Mesenchymal stem cell (in vitro differentiated cells and primary cell): ENCODE results near the gene TBL3. TPM values are rescaled to one million over a fixed set of nuclear protein-coding genes. Genes with fewer than 3 reads are reported as not detected.

Source experiments
- DNase-seq: peaks from one replicate; pipeline ENCODE4 v3.0.0-alpha.2; 2013
- H2AFZ ChIP-seq: one replicate; pipeline ENCODE4 v1.6.1; 2013; ENCODE audit warnings: low read depth, mild to moderate bottlenecking, control low read depth, inconsistent platforms, low read length, moderate library complexity
- H2AK5ac ChIP-seq: 2 replicates; pipeline ENCODE4 v1.6.1; 2013; ENCODE audit warnings: low read length, moderate library complexity, mild to moderate bottlenecking, inconsistent platforms; ENCODE audit not compliant: severe bottlenecking
- H2BK120ac ChIP-seq: one replicate; pipeline ENCODE4 v1.6.1; 2013; ENCODE audit warnings: low read depth, mild to moderate bottlenecking, inconsistent platforms, low read length, moderate library complexity
- H2BK12ac ChIP-seq, 2 experiments: one replicate each; pipeline ENCODE4 v1.6.1; 2013; ENCODE audit warnings: inconsistent platforms in 2 of 2, low read length in 2 of 2, mild to moderate bottlenecking in 2 of 2, moderate library complexity in 2 of 2, control low read depth in 1 of 2
- H2BK15ac ChIP-seq: one replicate; pipeline ENCODE4 v1.6.1; 2013; ENCODE audit warnings: mild to moderate bottlenecking, low read depth, inconsistent platforms; ENCODE audit not compliant: poor library complexity, severe bottlenecking
- H2BK5ac ChIP-seq: 2 replicates; pipeline ENCODE4 v1.6.1; 2013; ENCODE audit warnings: low read depth, mild to moderate bottlenecking, low read length, control low read depth, inconsistent platforms; ENCODE audit not compliant: poor library complexity, severe bottlenecking
- H3K14ac ChIP-seq, 2 experiments: one replicate each; pipeline ENCODE4 v1.6.1; 2013; ENCODE audit warnings: inconsistent platforms in 2 of 2, low read length in 2 of 2, control low read depth in 1 of 2, mild to moderate bottlenecking in 1 of 2, moderate library complexity in 1 of 2
- H3K18ac ChIP-seq, 2 experiments: one replicate each; pipeline ENCODE4 v1.6.1; 2013; ENCODE audit warnings: inconsistent platforms in 2 of 2, low read length in 2 of 2, control low read depth in 1 of 2, low read depth in 1 of 2, mild to moderate bottlenecking in 1 of 2
- H3K23ac ChIP-seq, 2 experiments: one replicate each; pipeline ENCODE4 v1.6.1; 2013; ENCODE audit warnings: inconsistent platforms in 2 of 2, low read length in 2 of 2, mild to moderate bottlenecking in 2 of 2, moderate library complexity in 2 of 2, control low read depth in 1 of 2
- H3K27ac ChIP-seq: 2 replicates; pipeline ENCODE4 v1.5.1; 2013; ENCODE audit warnings: mild to moderate bottlenecking, moderate library complexity, low read length, control low read depth, inconsistent platforms; ENCODE audit not compliant: poor library complexity, severe bottlenecking
- H3K27me3 ChIP-seq, 2 experiments: 2 replicates each; pipeline versions ENCODE4 v1.6.1 to v1.7.0; 2013; ENCODE audit warnings: low read length in 2 of 2, mild to moderate bottlenecking in 2 of 2, moderate library complexity in 2 of 2, control low read depth in 1 of 2, inconsistent platforms in 1 of 2; ENCODE audit not compliant: control insufficient read depth in 1 of 2, insufficient read depth in 1 of 2
- H3K36me3 ChIP-seq, 2 experiments: 2 replicates each; pipeline versions ENCODE4 v1.6.1 to v1.7.0; 2013; ENCODE audit warnings: low read length in 2 of 2, control low read depth in 1 of 2, inconsistent platforms in 1 of 2, low read depth in 1 of 2, mild to moderate bottlenecking in 1 of 2; ENCODE audit not compliant: insufficient read depth in 2 of 2, control insufficient read depth in 1 of 2
- H3K4ac ChIP-seq, 2 experiments: one replicate each; pipeline ENCODE4 v1.6.1; 2013; ENCODE audit warnings: inconsistent platforms in 2 of 2, low read length in 2 of 2, mild to moderate bottlenecking in 2 of 2, moderate library complexity in 2 of 2, control low read depth in 1 of 2, low read depth in 1 of 2
- H3K4me1 ChIP-seq: 2 replicates; pipeline ENCODE4 v1.6.1; 2013; ENCODE audit warnings: low read depth, low read length, control low read depth; ENCODE audit not compliant: control insufficient read depth, insufficient read depth
- H3K4me2 ChIP-seq: 2 replicates; pipeline ENCODE4 v1.6.1; 2013; ENCODE audit warnings: low read length, mild to moderate bottlenecking, inconsistent platforms; ENCODE audit not compliant: poor library complexity, severe bottlenecking
- H3K4me3 ChIP-seq, 2 experiments: 2 replicates each; pipeline versions ENCODE4 v1.5.1 to v1.7.0; 2013; ENCODE audit warnings: low read length in 2 of 2, mild to moderate bottlenecking in 2 of 2, control low read depth in 1 of 2, low read depth in 1 of 2; ENCODE audit not compliant: insufficient read depth in 1 of 2
- H3K79me1 ChIP-seq: replicated peaks from 2 replicates; pipeline ENCODE4 v1.6.1; 2013; ENCODE audit warnings: mild to moderate bottlenecking, control low read depth, low read length, inconsistent platforms; ENCODE audit not compliant: poor library complexity, severe bottlenecking
- H3K9ac ChIP-seq: 2 replicates; pipeline ENCODE4 v1.7.0; 2013; ENCODE audit warnings: mild to moderate bottlenecking, low read length, moderate library complexity
- H3K9me3 ChIP-seq: 2 replicates; pipeline ENCODE4 v1.7.0; 2013; ENCODE audit warnings: mild to moderate bottlenecking, low read length; ENCODE audit not compliant: control insufficient read depth
- H4K8ac ChIP-seq: one replicate; pipeline ENCODE4 v1.6.1; 2013; ENCODE audit warnings: inconsistent platforms, mild to moderate bottlenecking, low read length, moderate library complexity
- H4K91ac ChIP-seq: one replicate; pipeline ENCODE4 v1.6.1; 2013; ENCODE audit warnings: mild to moderate bottlenecking, low read length, inconsistent platforms
- WGBS: methylation state at CpG from one replicate; pipeline ENCODE4 v1.1.7; 2013; ENCODE audit warnings: mixed read lengths; 5-methylcytosine and 5-hydroxymethylcytosine counted together
- polyA plus RNA-seq, 2 experiments: library from polyadenylated mRNA; stranded (reverse); fragments of 200-250 nt; gene quantifications; one replicate each; pipeline ENCODE4 v1.2.3, GENCODE V29; 2013

Gene TBL3
- polyA plus RNA-seq (2013, experiment 1 of 2): 12.0 TPM
- 12.3 TPM for polyA plus RNA-seq (2013, experiment 2 of 2)

GRCh38 chr16:1971796-1972489, at the start of gene TBL3:
Gene TBL3 (plus strand): TSS chr16:1972053. CDS start chr16:1972165, 112 bp downstream.
- peak within 1 kb of the TSS; percentile 3 for H2AK5ac ChIP-seq
- H2AFZ ChIP-seq: peak within 1 kb of the TSS; percentile 84
- H3K36me3 ChIP-seq: peaks cover 28 to 38% of the 10 kb centered on the region in 2 experiments
- peak within 1 kb of the TSS; percentile 81 to 90 for H3K18ac ChIP-seq
- peak within 1 kb of the TSS; percentile 91 to 97 for H3K4me3 ChIP-seq
- peak within 1 kb of the TSS; percentile 6 for H2BK15ac ChIP-seq
- peak within 1 kb of the TSS; percentile 74 for H3K4me2 ChIP-seq
- no peaks in the 10 kb centered on the region for H3K9me3 ChIP-seq
- H3K4me1 ChIP-seq: peaks cover 23% of the 10 kb centered on the region
- no peaks in the 10 kb centered on the region for H3K27me3 ChIP-seq
- no peak within 1 kb of the TSS for H2BK120ac ChIP-seq
- no peak within 1 kb of the TSS for H2BK5ac ChIP-seq
- H3K23ac ChIP-seq: peak within 1 kb of the TSS in 1 of 2 experiments; percentile 49
- H3K4ac ChIP-seq: peak within 1 kb of the TSS; percentile 41 to 92
- peak within 1 kb of the TSS; percentile 86 for H3K27ac ChIP-seq
- DNase-seq: peak; percentile 94
- under 1% methylated on average over 70 of the region's 78 CpGs for WGBS
- peaks cover 29% of the 10 kb centered on the region for H3K79me1 ChIP-seq
- peak within 1 kb of the TSS; percentile 93 for H3K9ac ChIP-seq
- H3K14ac ChIP-seq: peak within 1 kb of the TSS in 1 of 2 experiments; percentile 44
- peak within 1 kb of the TSS; percentile 75 for H4K91ac ChIP-seq
- peak within 1 kb of the TSS; percentile 95 for H4K8ac ChIP-seq
- no peak within 1 kb of the TSS for H2BK12ac ChIP-seq

- no peaks in the 10 kb centered on the region for H3K79me1 ChIP-seq
- WGBS: 82% methylated on average over 8 of the region's 8 CpGs
- no peak overlapping the region for H3K4me2 ChIP-seq
- no peak overlapping the region for H3K4ac ChIP-seq
- no peak overlapping the region for H3K14ac ChIP-seq
- no peaks in the 10 kb centered on the region for H3K9me3 ChIP-seq
- no peak overlapping the region for H3K27ac ChIP-seq
- H2AFZ ChIP-seq: no peak overlapping the region
- H4K91ac ChIP-seq: no peak overlapping the region
- H2BK5ac ChIP-seq: no peak overlapping the region
- H3K4me1 ChIP-seq: peaks cover 23% of the 10 kb centered on the region
- H3K18ac ChIP-seq: no peak overlapping the region
- no peak overlapping the region for H2BK120ac ChIP-seq
- H3K27me3 ChIP-seq: peaks cover 61 to 65% of the 10 kb centered on the region in 2 experiments
- H3K36me3 ChIP-seq: no peaks in the 10 kb centered on the region
- no peak overlapping the region for H3K9ac ChIP-seq
- H2BK12ac ChIP-seq: no peak overlapping the region
- H4K8ac ChIP-seq: no peak overlapping the region
- H3K4me3 ChIP-seq: no peak overlapping the region
- H2AK5ac ChIP-seq: no peak overlapping the region
- no peak for DNase-seq
- H3K23ac ChIP-seq: no peak overlapping the region
- H2BK15ac ChIP-seq: no peak overlapping the region
Observed at GRCh38 chr16:1922357-1922756, 49.5 kb upstream of the TBL3 start.

GRCh38 chr16:1923299-1924034, 48.4 kb upstream of the TBL3 start:
- no peak overlapping the region for H3K9ac ChIP-seq
- H2BK12ac ChIP-seq: peak overlapping the region in 1 of 2 experiments; percentile 6
- no peak overlapping the region for H3K4me3 ChIP-seq
- H3K18ac ChIP-seq: peak overlapping the region in 1 of 2 experiments; percentile 49
- DNase-seq: peak; percentile 62
- H3K23ac ChIP-seq: no peak overlapping the region
- no peaks in the 10 kb centered on the region for H3K36me3 ChIP-seq
- peaks cover 56 to 61% of the 10 kb centered on the region in 2 experiments for H3K27me3 ChIP-seq
- peaks cover 18% of the 10 kb centered on the region for H3K4me1 ChIP-seq
- no peak overlapping the region for H4K91ac ChIP-seq
- H2AFZ ChIP-seq: peak overlapping the region; percentile 21
- H3K27ac ChIP-seq: no peak overlapping the region
- 17% methylated on average over 21 of the region's 24 CpGs for WGBS
- no peaks in the 10 kb centered on the region for H3K79me1 ChIP-seq
- H4K8ac ChIP-seq: peak overlapping the region; percentile 55
- no peak overlapping the region for H3K4me2 ChIP-seq
- no peak overlapping the region for H3K14ac ChIP-seq
- H2AK5ac ChIP-seq: no peak overlapping the region
- H2BK5ac ChIP-seq: no peak overlapping the region
- no peak overlapping the region for H2BK15ac ChIP-seq
- H3K4ac ChIP-seq: peak overlapping the region in 1 of 2 experiments; percentile 11
- no peaks in the 10 kb centered on the region for H3K9me3 ChIP-seq
- no peak overlapping the region for H2BK120ac ChIP-seq

DNA sequence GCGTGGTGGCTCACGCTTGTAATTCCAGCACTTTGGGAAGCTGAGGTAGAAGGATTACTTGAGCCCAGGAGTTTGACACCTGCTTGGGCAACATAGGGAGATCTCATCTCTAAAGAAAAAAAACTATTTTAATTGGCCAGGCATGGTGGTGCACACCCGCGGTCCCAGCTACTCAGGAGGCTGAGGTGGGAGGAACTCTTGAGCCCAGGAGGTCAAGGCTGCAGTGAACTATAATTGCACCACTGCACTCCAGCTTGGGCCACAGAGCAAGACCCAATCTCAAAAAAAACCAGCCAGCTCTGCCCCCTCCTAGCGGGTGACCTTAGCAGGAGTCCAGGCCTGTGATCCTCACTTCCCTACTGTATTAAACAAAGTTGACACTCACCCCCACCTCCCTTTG, 47.8 kb upstream of the TBL3 start:
- no peak overlapping the region for H3K14ac ChIP-seq
- H3K36me3 ChIP-seq: no peaks in the 10 kb centered on the region
- no peak overlapping the region for H2AFZ ChIP-seq
- WGBS: 74% methylated on average over 5 of the region's 5 CpGs
- H2BK5ac ChIP-seq: no peak overlapping the region
- peaks cover 50 to 55% of the 10 kb centered on the region in 2 experiments for H3K27me3 ChIP-seq
- H4K91ac ChIP-seq: no peak overlapping the region
- H3K4me3 ChIP-seq: no peak overlapping the region
- no peak overlapping the region for H3K23ac ChIP-seq
- peaks cover 16% of the 10 kb centered on the region for H3K4me1 ChIP-seq
- DNase-seq: no peak
- peak overlapping the region in 1 of 2 experiments; percentile 45 for H2BK12ac ChIP-seq
- H3K4me2 ChIP-seq: no peak overlapping the region
- H4K8ac ChIP-seq: no peak overlapping the region
- no peak overlapping the region for H3K9ac ChIP-seq
- H3K9me3 ChIP-seq: no peaks in the 10 kb centered on the region
- H3K18ac ChIP-seq: peak overlapping the region in 1 of 2 experiments; percentile 49
- no peaks in the 10 kb centered on the region for H3K79me1 ChIP-seq
- H3K4ac ChIP-seq: no peak overlapping the region
- H3K27ac ChIP-seq: no peak overlapping the region
- H2AK5ac ChIP-seq: peak overlapping the region; percentile 5
- no peak overlapping the region for H2BK15ac ChIP-seq
- no peak overlapping the region for H2BK120ac ChIP-seq
